ENCODE data around the gene TENM4.

DNA sequence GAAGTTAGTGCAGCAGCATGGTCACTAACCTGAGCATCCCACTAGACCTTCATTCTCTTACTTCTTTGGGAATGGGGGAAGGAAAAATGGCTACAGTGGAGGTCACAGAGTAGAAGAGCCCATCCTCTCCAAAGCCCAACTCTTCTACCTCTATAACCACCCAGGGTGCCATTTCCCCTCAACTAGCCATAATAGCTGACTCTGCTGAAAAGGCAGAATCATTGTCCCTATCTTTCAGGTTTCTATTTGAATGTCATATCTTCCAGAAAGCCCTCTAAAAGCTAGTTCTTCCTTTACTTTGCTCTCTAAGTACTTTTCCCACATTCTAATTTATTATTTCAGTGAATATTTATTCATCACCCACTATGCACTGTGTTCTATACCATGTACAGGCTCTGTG, 421.6 kb downstream of the TENM4 start:
- TF ChIP-seq EP300 (IDR thresholded peaks at IDR 0.05; ENCODE audit: borderline replicate concordance in 1 of 2, control insufficient read depth in 1 of 2, low read depth in 2 of 2, low read length in 2 of 2) (no peak), ZNF274 (IDR thresholded peaks at IDR 0.05; ENCODE audit: insufficient read depth, insufficient read length) (no peak), ZNF622 (IDR thresholded peaks at IDR 0.05) (no peak), YY1 (IDR thresholded peaks at IDR 0.05; ENCODE audit: low read depth, low read length) (no peak), ATF7 (IDR thresholded peaks at IDR 0.05; ENCODE audit: low read depth) (no peak), EED (IDR thresholded peaks at IDR 0.05; ENCODE audit: low read depth) (no peak), NFIC (IDR thresholded peaks at IDR 0.05; ENCODE audit: low read depth, low read length) (no peak), IKZF1 (conservative IDR thresholded peaks at IDR 0.05) (no peak), EZH2 (IDR thresholded peaks at IDR 0.05; ENCODE audit: borderline replicate concordance, control insufficient read depth, low read depth, low read length) (no peak), TCF7 (IDR thresholded peaks at IDR 0.05; ENCODE audit: borderline replicate concordance) (no peak)
- TF ChIP-seq, protein P1, sequence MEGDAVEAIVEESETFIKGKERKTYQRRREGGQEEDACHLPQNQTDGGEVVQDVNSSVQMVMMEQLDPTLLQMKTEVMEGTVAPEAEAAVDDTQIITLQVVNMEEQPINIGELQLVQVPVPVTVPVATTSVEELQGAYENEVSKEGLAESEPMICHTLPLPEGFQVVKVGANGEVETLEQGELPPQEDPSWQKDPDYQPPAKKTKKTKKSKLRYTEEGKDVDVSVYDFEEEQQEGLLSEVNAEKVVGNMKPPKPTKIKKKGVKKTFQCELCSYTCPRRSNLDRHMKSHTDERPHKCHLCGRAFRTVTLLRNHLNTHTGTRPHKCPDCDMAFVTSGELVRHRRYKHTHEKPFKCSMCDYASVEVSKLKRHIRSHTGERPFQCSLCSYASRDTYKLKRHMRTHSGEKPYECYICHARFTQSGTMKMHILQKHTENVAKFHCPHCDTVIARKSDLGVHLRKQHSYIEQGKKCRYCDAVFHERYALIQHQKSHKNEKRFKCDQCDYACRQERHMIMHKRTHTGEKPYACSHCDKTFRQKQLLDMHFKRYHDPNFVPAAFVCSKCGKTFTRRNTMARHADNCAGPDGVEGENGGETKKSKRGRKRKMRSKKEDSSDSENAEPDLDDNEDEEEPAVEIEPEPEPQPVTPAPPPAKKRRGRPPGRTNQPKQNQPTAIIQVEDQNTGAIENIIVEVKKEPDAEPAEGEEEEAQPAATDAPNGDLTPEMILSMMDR (IDR thresholded peaks at IDR 0.05 in 2 of 3, conservative IDR thresholded peaks at IDR 0.05 in 1 of 3; ENCODE audit: control insufficient read depth in 2 of 3, extremely low read depth in 1 of 3, insufficient read depth in 1 of 3, low read depth in 3 of 3, low read length in 3 of 3): no peak
- TF ChIP-seq, protein P2, sequence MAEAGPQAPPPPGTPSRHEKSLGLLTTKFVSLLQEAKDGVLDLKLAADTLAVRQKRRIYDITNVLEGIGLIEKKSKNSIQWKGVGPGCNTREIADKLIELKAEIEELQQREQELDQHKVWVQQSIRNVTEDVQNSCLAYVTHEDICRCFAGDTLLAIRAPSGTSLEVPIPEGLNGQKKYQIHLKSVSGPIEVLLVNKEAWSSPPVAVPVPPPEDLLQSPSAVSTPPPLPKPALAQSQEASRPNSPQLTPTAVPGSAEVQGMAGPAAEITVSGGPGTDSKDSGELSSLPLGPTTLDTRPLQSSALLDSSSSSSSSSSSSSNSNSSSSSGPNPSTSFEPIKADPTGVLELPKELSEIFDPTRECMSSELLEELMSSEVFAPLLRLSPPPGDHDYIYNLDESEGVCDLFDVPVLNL (IDR thresholded peaks at IDR 0.05; ENCODE audit: low read depth, low read length): no peak
- TF ChIP-seq, protein P3, sequence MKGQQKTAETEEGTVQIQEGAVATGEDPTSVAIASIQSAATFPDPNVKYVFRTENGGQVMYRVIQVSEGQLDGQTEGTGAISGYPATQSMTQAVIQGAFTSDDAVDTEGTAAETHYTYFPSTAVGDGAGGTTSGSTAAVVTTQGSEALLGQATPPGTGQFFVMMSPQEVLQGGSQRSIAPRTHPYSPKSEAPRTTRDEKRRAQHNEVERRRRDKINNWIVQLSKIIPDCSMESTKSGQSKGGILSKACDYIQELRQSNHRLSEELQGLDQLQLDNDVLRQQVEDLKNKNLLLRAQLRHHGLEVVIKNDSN (IDR thresholded peaks at IDR 0.05; ENCODE audit: borderline replicate concordance, extremely low read length, insufficient read depth, low read depth, low read length): no peak
